SK-N-MC (cell line): ENCODE measurements around the gene INPP5D.

Experiments
- EZH2 ChIP-seq: fragments of 200-600 bp; sonication (generic); IDR thresholded peaks from one replicate; pipeline ENCODE4 v1.6.1; 2017; ENCODE audit warnings: antibody characterized with exemption
- POLR2AphosphoS5 ChIP-seq: IDR thresholded peaks from 2 replicates; pipeline ENCODE4 v1.6.1; 2012; ENCODE audit warnings: mild to moderate bottlenecking, low read depth, low read length, borderline replicate concordance

DNA sequence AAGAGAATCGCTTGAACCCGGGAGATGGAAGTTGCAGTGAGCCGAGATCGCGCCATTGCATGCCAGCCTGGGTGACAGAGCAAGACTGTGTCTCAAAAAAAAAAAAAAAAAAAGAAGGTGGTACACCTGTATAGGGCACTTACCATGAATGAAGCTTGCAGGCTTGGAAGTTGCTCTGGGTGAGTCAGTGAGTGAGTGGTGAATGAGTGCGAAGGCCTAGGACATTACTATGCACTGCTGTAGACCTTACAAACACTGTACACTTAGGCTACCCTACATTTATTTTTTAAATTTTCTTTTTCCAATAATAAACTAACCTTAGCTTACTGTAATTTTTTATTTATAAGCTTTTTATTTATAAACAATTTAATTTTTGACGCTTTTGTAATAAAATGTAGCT, 113.0 kb downstream of the INPP5D start:
- no peak for TF ChIP-seq EZH2
- TF ChIP-seq POLR2AphosphoS5: no peak
